H1 (cell line): ENCODE measurements around the gene ZNF24.

Experiments
- CHD2 ChIP-seq: IDR thresholded peaks from 2 replicates; pipeline ENCODE4 v1.6.1; 2012; ENCODE audit warnings: low read length, improper control_type of control experiment
- MAFK ChIP-seq: IDR thresholded peaks from 2 replicates; pipeline ENCODE4 v1.6.1; 2012; ENCODE audit warnings: low read depth, mild to moderate bottlenecking, improper control_type of control experiment, low read length
- POLR2A ChIP-seq, 2 experiments: IDR thresholded peaks; 1 replicate in 1 of 2; 2 replicates in 1 of 2; pipeline ENCODE4 v1.6.1; 2011; ENCODE audit warnings: low read depth in 2 of 2, low read length in 2 of 2, mild to moderate bottlenecking in 2 of 2; ENCODE audit errors: control extremely low read depth in 1 of 2
- POLR2AphosphoS5 ChIP-seq: IDR thresholded peaks from 2 replicates; pipeline ENCODE4 v1.6.1; 2011; ENCODE audit warnings: low read depth, low read length
- SP1 ChIP-seq: IDR thresholded peaks from 2 replicates; pipeline ENCODE4 v1.6.1; 2011; ENCODE audit warnings: low read depth, low read length
- SRF ChIP-seq: IDR thresholded peaks from 2 replicates; pipeline ENCODE4 v1.6.1; 2011; ENCODE audit warnings: mild to moderate bottlenecking, low read depth, low read length, moderate library complexity
- TAF1 ChIP-seq: IDR thresholded peaks from 2 replicates; pipeline ENCODE4 v1.6.1; 2011; ENCODE audit warnings: mild to moderate bottlenecking, low read depth, low read length

GRCh38 chr18:35289293-35289692 is 54.9 kb downstream of the ZNF24 start:
- TF ChIP-seq SRF: no peak
- no peak for TF ChIP-seq SP1
- TF ChIP-seq MAFK: no peak
- TF ChIP-seq POLR2AphosphoS5: no peak
- TF ChIP-seq TAF1: no peak
- TF ChIP-seq POLR2A (IDR thresholded peaks at IDR 0.05; ENCODE audit: control extremely low read depth in 1 of 2, low read depth in 2 of 2, low read length in 2 of 2): no peak
- TF ChIP-seq CHD2: no peak
